GM12873 (cell line): ENCODE results near the gene LIPE.

ENCODE experiments used
- TF ChIP-seq, protein P1 (sequence below): IDR thresholded peaks from 2 replicates; pipeline ENCODE4 v1.5.1; 2012; ENCODE audit warnings: low read depth, mild to moderate bottlenecking, moderate library complexity, low read length, control low read depth; ENCODE audit not compliant: insufficient read depth; ENCODE audit errors: missing control alignments

LIPE gene

DNA sequence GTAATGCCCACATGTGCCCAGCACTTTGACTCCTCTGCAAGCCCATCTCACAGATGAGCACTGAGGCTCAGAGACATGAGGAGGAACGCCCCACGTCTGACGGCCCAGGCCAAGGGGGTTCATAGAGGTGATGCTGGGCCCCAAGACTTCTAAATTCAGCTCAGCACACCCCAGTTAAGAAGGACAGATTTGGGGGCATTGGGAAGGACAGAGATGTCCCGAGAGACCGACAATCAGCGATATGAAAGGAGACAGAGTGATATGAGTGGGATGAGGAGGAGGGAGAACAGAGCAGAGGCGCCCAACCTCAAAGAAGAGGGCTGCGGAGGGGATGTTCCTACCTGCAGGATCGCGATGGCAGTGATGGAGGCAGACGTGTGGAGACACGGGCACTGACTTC lies 37.3 kb downstream of the LIPE start, which contains the start of gene CNFN:
TSS of gene CNFN (minus strand) at position 399 of the 400 bp plus-strand sequence. CDS start 1,260 bp downstream, outside the sequence.
- TF ChIP-seq, protein P1, sequence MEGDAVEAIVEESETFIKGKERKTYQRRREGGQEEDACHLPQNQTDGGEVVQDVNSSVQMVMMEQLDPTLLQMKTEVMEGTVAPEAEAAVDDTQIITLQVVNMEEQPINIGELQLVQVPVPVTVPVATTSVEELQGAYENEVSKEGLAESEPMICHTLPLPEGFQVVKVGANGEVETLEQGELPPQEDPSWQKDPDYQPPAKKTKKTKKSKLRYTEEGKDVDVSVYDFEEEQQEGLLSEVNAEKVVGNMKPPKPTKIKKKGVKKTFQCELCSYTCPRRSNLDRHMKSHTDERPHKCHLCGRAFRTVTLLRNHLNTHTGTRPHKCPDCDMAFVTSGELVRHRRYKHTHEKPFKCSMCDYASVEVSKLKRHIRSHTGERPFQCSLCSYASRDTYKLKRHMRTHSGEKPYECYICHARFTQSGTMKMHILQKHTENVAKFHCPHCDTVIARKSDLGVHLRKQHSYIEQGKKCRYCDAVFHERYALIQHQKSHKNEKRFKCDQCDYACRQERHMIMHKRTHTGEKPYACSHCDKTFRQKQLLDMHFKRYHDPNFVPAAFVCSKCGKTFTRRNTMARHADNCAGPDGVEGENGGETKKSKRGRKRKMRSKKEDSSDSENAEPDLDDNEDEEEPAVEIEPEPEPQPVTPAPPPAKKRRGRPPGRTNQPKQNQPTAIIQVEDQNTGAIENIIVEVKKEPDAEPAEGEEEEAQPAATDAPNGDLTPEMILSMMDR: no peak

DNA sequence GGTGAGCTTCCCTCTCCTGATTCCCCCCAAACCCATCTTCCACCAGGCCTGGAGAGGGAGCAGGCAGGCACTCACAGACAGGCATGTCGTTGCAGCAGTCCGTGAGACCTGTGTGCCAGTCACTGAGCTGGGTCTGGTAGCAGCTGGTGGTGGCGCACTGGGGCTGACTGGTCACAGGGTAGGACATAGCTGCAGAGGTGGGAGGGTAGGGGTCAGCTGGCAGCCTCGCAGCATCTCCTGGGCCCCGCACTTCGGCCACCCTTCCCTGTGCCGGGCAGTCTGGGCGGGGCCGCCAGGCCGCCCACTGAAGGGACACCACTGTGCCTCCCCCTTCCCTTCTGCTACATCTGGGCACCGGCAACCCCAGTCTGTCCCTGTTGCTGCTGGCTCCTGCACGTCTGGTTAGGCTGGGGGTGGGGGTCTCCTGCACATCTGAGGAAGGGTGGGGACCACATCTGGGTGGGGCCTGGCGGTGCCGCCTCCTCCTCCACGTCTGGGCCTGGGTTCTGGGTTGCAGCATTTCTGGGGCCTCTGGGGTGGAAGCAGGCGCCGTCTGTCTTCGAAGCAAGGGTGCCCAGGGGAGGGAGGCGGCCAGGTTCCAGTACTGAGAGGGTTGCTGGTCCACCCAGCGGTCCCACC lies 38.2 kb downstream of the LIPE start:
- TF ChIP-seq, protein P1: no peak

DNA sequence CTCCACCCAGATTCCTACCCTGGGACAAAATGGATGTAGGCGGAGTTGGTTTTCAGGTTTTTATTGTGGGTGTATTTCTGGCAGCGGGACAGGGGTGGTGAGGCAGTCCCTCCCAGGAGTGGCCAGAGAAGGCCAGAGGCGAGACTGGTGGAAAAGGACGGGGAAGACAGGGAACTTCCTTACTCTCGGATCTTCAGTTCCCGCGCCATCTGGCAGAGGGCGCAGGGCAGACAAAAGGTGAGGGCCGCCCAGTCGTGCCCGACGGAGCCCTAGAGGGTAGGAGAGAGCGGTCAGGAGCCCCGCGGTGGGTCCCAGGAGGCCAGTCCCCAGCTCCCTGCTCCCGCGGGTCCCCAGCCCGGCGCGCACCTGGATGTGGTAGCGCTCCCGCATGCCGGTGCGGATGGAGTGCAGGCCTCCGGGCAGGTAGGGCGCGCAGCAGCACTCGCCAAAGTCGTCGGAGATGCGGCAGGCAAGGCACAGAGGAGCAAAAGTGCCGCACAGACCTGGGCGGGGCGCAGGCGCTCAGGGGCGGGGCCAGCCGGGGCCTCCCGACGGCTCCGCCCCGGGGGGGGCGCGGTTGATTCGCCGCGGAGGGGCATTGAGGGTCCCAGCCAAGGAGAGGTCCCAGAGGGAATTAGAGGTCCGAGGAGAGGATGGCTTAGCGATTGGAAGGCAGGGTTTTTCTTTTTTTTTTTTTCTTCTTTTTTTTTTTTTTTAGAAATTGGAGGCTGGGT lies 40.0 kb downstream of the LIPE start:
- TF ChIP-seq, protein P1: peak; percentile 57

DNA sequence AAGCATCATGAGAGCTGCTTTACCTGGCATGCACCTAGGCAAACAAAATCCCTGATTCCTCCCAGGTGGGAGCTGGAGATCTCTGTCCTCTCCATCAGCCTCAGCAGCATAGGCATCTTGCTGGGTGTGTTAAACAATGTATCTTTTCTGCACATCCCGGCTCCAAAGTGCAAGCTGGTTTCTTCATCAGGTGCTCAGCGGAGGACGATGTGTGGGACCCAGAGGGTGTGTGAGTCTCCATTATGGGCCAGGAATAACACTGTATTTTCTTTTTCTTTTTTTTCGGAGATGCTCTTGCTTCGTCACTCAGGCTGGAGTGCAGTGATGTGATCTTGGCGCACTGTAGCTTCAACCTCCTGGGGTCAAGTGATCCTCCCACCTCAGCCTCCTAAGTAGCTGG lies 47.0 kb downstream of the LIPE start:
- TF ChIP-seq, protein P1: no peak

DNA sequence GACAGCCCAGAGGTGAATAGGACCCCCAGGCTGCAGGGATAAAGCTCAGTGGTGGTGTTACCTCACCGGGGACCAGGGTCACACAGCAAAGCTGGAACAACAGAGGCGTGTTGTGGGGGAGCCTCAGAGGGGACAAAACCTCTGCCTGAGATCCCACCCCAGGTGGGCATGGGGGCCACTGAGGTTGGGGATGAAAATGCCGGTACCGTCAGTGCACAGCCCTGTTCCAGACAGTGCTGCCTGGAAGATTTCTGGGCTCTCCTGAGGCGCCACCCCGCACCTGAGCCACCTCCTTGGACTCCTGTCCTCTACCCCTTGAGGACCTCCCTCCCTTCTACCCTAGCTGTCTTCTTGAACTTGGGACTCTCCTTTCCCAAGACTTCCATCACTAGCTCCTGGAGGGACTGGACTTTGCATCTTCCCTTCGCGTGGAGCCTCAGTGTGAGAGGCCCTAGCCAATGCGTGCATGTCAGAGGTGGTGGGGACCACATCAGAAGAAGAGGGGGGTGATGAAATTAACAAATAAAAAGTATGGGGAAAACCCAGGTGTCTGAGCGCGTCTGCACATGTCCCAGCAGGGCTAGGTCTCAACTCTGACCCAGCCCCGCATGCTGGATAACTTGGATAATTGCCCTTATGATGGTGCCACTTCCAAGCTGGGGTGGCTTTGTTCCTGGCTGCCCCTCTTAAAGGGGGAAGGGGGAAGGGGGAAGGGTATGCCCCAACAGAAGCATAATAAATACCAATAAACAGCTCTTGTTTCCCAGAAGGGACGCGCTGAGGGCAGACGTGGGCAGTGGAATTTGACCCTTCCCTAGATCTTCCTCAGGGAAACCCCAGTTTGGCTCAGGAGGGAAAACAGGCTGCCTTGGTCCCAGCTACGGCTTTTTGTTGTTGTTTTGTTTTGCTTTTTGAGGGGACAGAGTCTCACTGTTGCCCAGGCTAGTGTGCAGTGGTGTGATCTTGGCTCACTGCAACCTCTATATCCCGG lies 48.7 kb downstream of the LIPE start:
- TF ChIP-seq, protein P1: no peak

DNA sequence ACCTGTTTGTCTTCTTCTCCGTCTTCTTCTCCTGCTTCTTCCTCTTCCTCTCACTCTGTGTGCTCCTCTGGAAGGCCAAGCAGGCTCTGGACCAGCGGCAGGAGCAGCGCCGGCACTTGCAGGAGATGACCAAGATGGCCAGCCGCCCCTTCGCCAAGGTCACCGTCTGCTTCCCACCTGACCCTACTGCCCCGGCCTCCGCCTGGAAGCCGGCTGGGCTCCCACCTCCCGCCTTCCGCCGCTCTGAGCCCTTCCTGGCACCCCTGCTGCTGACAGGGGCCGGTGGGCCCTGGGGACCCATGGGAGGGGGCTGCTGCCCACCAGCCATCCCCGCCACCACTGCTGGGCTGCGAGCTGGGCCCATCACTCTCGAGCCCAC lies 51.0 kb downstream of the LIPE start:
- TF ChIP-seq, protein P1: no peak
